NCI-H1417 (cell line): Measurements from ENCODE around the gene COL18A1.
"Not testable (repeated sequence)": the region's sequence is repeated elsewhere in the genome, so short reads cannot be mapped to it uniquely, and the experiment has no call there.

Experiments used
- DNase-seq, 3 experiments: peaks; one replicate each; lab custom pipeline; 2025; lab: John Stamatoyannopoulos, UW

Gene COL18A1

GRCh38 chr21:45367402-45368351, 37.3 kb upstream of the COL18A1 start:
- no peak for DNase-seq

- DNase-seq, result not testable (repeated sequence)
These were observed 35.9 kb upstream of the COL18A1 start for GRCh38 chr21:45369018-45369417.

- no peak for DNase-seq
These were observed 34.4 kb upstream of the COL18A1 start for GRCh38 chr21:45370575-45370974.

GRCh38 chr21:45371081-45371480, 33.9 kb upstream of the COL18A1 start:
- DNase-seq, result no peak

- DNase-seq, result no peak
These were observed 33.3 kb upstream of the COL18A1 start for GRCh38 chr21:45371655-45372054.

- no peak for DNase-seq
These were observed 32.1 kb upstream of the COL18A1 start for GRCh38 chr21:45372732-45373355.

- DNase-seq, result no peak
These were observed 30.8 kb upstream of the COL18A1 start for GRCh38 chr21:45373991-45374816.

GRCh38 chr21:45374826-45375455, 30.0 kb upstream of the COL18A1 start:
- DNase-seq, result no peak

GRCh38 chr21:45376459-45377324, 28.3 kb upstream of the COL18A1 start:
- DNase-seq, result no peak

- no peak for DNase-seq
These were observed 27.6 kb upstream of the COL18A1 start for GRCh38 chr21:45377325-45377709.

GRCh38 chr21:45377866-45378257, 27.1 kb upstream of the COL18A1 start:
- no peak for DNase-seq

- DNase-seq, result no peak
These were observed 26.6 kb upstream of the COL18A1 start for GRCh38 chr21:45378258-45378966.

GRCh38 chr21:45379171-45379900, 25.6 kb upstream of the COL18A1 start:
- DNase-seq, result no peak

GRCh38 chr21:45379901-45380330, 25.0 kb upstream of the COL18A1 start:
- DNase-seq, result no peak

GRCh38 chr21:45380566-45380965, 24.4 kb upstream of the COL18A1 start:
- DNase-seq, result no peak

- no peak for DNase-seq
These were observed 23.8 kb upstream of the COL18A1 start for GRCh38 chr21:45381036-45381787.

GRCh38 chr21:45381865-45382696, 22.9 kb upstream of the COL18A1 start:
- no peak for DNase-seq

- no peak for DNase-seq
These were observed 22.3 kb upstream of the COL18A1 start for GRCh38 chr21:45382697-45382997.
